Transverse colon (tissue), 4 donors: ENCODE data around the gene BRSK1. TPM values are rescaled to one million over a fixed set of nuclear protein-coding genes. Genes with fewer than 3 reads are reported as not detected.
A peak's percentile ranks its signal among the peaks of the same experiment; 100 is the strongest.

Source experiments
- DNase-seq: peaks from one replicate; pipeline ENCODE4 v3.0.0-alpha.2; 2019
- H3K27ac ChIP-seq, 4 donors: fragments of 200-600 bp; sonication (generic); 2 replicates each; pipeline ENCODE4 v1.5.1; 2016 to 2018; ENCODE audit warnings: inconsistent platforms in 4 of 4
- H3K27me3 ChIP-seq: fragments of 200-600 bp; sonication (generic); 2 replicates; pipeline ENCODE4 v1.5.1; 2017; ENCODE audit warnings: inconsistent platforms
- H3K36me3 ChIP-seq, 4 donors: fragments of 200-600 bp; sonication (generic); 2 replicates each; pipeline ENCODE4 v1.5.1; 2017 to 2019; ENCODE audit warnings: inconsistent platforms in 4 of 4
- H3K4me1 ChIP-seq, 4 donors: fragments of 200-600 bp; sonication (generic); 2 replicates each; pipeline ENCODE4 v1.5.1; 2017 to 2020; ENCODE audit warnings: inconsistent platforms in 4 of 4
- H3K4me3 ChIP-seq, 4 donors: fragments of 200-600 bp; sonication (generic); 1 replicate in 1 of 4; 2 replicates in 3 of 4; pipeline versions ENCODE4 v1.5.1 to v1.6.1; 2017 to 2019; ENCODE audit warnings: inconsistent platforms in 4 of 4
- H3K9me3 ChIP-seq, 2 donors: fragments of 200-600 bp; sonication (generic); 2 replicates each; pipeline ENCODE4 v1.5.1; 2017 to 2019; ENCODE audit warnings: inconsistent platforms in 2 of 2
- EP300 ChIP-seq: sonication (generic); formaldehyde crosslinking; IDR thresholded peaks from one replicate; pipeline ENCODE4 v1.6.1; 2017; ENCODE audit warnings: antibody characterized with exemption, low read depth
- POLR2A ChIP-seq: fragments of 450-650 bp; IDR thresholded peaks from one replicate; pipeline ENCODE4 v1.6.1; 2016; ENCODE audit warnings: antibody characterized with exemption, mild to moderate bottlenecking, moderate library complexity
- POLR2AphosphoS5 ChIP-seq, 3 donors: sonication (generic); formaldehyde crosslinking; IDR thresholded peaks; one replicate each; pipeline ENCODE4 v1.6.1; 2016; ENCODE audit warnings: antibody characterized with exemption in 3 of 3
- WGBS, 2 donors: methylation state at CpG; one replicate each; pipeline ENCODE4 v1.1.5; 2018; ENCODE audit warnings: low coverage in 1 of 2; 5-methylcytosine and 5-hydroxymethylcytosine counted together
- in situ Hi-C, 4 donors: fragments of 200-750 bp; cut with MboI; loops; one replicate each; pipeline versions ENCODE4 v1.15.0 to v1.15.1; 2017; ENCODE audit warnings: low sequenced_read_pairs in 3 of 4, low pct_ligation_motif_present in 1 of 4, low pct_unique_long_range_greater_than_20kb in 1 of 4
- intact Hi-C: fragments of 100-400 bp; cut with DNase I; formaldehyde crosslinking; loops from one replicate; pipeline ENCODE4 v1.15.1; 2023; ENCODE audit warnings: low total_unique reads
- total RNA-seq, 4 donors: library from RNA; depleted of rRNA; stranded (reverse); fragments of >200 nt; gene quantifications; one replicate each; pipeline ENCODE4 v1.1.0, GENCODE V29; 2016
- TF ChIP-seq, protein P1 (sequence below), 5 experiments: fragments of 200-600 bp in 3 of 5; fragments of 450-650 bp in 2 of 5; sonication (generic) in 3 of 5; IDR thresholded peaks; 1 replicate in 2 of 5; 2 replicates in 3 of 5; pipeline ENCODE4 v1.5.1; 2016 to 2017; ENCODE audit warnings: antibody characterized with exemption in 5 of 5, inconsistent platforms in 3 of 5, mild to moderate bottlenecking in 2 of 5, moderate library complexity in 1 of 5

BRSK1 gene
- total RNA-seq, 4 donors from 2014 or later = 1.4 to 17.6 (median 4.7) TPM

DNA sequence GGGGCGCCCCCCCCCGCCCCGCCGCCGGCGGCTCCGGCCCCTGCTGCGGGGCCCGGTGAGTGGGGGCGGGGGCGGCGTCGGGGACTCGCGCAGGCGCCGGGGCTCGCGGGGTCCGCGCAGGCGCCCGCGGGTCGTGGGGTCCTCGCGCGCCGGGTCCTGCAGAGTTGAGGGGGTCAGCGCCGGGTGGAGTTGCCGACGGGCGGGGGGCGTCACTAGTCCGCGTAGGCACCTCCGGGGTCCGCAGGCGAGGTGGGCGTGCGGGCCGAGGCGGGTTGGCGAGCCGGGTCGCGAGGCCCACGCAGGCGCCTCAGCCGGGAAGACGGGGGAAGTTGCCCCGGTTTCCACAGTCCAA lies 25.3 kb upstream of the BRSK1 start:
- Histone ChIP-seq H3K27ac (peak overlapping the region; percentile 91 to 93 (median 92)), H3K4me3 (peak overlapping the region; percentile 82 to 97 (median 92)), H3K27me3 (no peaks in the 10 kb centered on the region), H3K9me3 (no peaks in the 10 kb centered on the region), H3K4me1 (peaks cover 29 to 47% (median 40%) of the 10 kb centered on the region in 4 donors), H3K36me3 (no peaks in the 10 kb centered on the region)
- TF ChIP-seq POLR2AphosphoS5 (IDR thresholded peaks at IDR 0.05) = no peak
- TF ChIP-seq, protein P1, sequence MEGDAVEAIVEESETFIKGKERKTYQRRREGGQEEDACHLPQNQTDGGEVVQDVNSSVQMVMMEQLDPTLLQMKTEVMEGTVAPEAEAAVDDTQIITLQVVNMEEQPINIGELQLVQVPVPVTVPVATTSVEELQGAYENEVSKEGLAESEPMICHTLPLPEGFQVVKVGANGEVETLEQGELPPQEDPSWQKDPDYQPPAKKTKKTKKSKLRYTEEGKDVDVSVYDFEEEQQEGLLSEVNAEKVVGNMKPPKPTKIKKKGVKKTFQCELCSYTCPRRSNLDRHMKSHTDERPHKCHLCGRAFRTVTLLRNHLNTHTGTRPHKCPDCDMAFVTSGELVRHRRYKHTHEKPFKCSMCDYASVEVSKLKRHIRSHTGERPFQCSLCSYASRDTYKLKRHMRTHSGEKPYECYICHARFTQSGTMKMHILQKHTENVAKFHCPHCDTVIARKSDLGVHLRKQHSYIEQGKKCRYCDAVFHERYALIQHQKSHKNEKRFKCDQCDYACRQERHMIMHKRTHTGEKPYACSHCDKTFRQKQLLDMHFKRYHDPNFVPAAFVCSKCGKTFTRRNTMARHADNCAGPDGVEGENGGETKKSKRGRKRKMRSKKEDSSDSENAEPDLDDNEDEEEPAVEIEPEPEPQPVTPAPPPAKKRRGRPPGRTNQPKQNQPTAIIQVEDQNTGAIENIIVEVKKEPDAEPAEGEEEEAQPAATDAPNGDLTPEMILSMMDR (IDR thresholded peaks at IDR 0.05) = no peak
- no peak for TF ChIP-seq POLR2A
- TF ChIP-seq EP300 = no peak
- in situ Hi-C loops = no loop called here
- intact Hi-C loops = no loop called here
- WGBS, 2 donors = no CpG with 5 or more reads among the region's 53 CpGs
- no peak for DNase-seq

DNA sequence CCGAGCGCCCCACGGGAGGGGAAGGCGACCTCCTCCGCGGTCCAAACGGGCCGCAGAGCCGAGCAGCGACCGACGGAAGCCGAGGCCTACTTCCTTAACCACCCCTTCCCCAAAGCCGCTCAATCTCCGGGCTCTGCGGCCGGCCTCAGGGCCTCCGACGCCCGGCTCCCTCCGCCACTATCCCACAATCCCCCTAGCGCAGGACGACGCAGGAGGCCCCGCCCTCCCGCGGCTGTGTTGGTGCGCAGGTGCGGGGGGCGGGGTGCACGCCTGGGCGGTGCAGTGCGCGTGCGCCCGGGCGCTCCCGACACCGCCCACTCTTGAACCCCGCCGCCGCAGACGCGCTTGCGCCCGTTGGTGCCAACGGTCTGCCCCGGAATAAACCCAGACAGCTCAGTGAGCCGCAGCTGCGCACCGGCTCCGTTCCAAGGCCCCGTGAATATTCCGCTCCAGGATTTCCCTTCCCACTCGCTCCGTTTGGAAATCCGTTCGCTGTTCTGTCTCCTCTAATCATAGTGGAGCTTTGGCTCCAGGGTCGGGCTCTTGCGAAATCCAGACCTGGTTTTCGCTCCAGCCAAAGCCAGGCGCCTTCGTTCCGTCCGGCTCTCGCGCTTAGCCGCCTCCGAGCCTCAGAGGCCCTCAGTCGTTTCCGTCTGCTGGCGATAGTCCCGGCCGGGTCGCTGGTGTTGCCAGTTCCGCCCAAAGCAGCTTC lies 24.8 kb upstream of the BRSK1 start, which contains the start of gene PPP6R1:
Gene PPP6R1 (minus strand): TSS at position 190 of the 712 bp plus-strand sequence. CDS start 11,914 bp downstream, outside the sequence.
- WGBS, 2 donors = 1% methylated on average over 62 of the region's 76 CpGs; no CpG with 5 or more reads in 1 of the 2 donors
- Histone ChIP-seq H3K4me1 (peaks cover 29 to 43% (median 40%) of the 10 kb centered on the region in 4 donors), H3K4me3 (peak within 1 kb of the TSS; percentile 82 to 97 (median 92)), H3K27me3 (no peaks in the 10 kb centered on the region), H3K27ac (peak within 1 kb of the TSS; percentile 91 to 93 (median 92)), H3K9me3 (no peaks in the 10 kb centered on the region), H3K36me3 (no peaks in the 10 kb centered on the region)
- peak; percentile 97 for DNase-seq
- in situ Hi-C loops = no loop called here
- intact Hi-C loops = no loop called here
- TF ChIP-seq POLR2AphosphoS5 (IDR thresholded peaks at IDR 0.05) (peak; percentile 89 to 94 (median 94)), POLR2A (peak; percentile 92), EP300 (peak; percentile 17)
- TF ChIP-seq, protein P1 (IDR thresholded peaks at IDR 0.05) = no peak

DNA sequence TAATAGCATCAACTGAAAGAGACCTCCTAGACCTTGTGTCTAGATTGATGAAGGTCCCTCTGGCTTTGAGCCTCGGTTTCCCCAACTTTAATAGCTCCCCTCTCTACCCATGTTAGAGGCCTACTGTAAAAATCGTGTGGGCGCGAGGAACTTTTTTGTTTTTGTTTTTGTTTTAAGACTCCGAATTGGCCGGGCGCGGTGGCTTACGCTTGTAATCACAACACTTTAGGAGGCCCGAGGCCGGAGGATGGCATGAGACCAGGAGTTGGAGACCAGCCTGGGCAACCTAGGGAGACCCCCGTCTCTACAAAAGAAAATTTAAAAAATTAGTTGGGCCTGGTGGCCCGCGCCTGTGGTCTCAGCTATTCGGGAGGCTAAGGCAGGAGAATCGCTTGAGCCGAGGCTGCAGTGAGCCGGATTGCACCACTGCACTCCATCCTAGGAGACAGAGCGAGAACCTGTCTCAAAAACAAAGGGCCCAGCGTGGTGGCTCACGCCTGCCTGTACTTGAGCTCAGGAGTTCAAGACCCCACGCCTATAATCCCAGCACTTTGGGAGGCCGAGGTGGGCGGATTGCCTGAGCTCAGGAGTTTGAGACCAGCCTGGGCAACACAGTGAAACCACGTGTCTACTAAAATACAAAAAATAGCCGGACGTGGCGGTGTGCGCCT lies 24.1 kb upstream of the BRSK1 start:
- whole genome bisulfite sequencing, 2 donors = 9 to 40% methylated on average over 7 to 29 of the region's 29 CpGs
- TF ChIP-seq EP300 (no peak), POLR2AphosphoS5 (IDR thresholded peaks at IDR 0.05) (no peak), POLR2A (no peak)
- TF ChIP-seq, protein P1 (IDR thresholded peaks at IDR 0.05) = no peak
- DNase-seq = no peak

DNA sequence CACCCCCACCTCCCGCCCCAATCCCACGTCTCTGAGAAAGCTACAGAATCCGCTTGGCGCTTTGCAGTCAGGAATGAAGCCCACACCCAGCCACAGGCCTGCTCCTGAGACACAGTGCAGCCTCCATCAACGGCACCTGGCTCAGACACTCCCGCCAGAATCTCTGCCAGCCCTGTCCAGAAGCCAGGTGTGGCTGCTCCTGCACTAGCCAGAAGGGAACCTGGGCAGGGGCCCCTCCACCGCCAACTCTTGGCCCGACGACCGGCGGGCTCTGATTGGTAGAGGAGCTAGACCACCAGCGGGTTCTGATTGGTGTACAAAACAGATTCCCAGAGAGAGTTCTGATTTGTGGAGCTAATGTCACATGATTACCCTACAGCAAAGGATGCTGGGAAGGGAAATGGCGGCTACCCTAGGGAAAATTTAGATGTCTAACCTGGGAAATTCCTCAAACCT lies 22.1 kb upstream of the BRSK1 start:
- no peak overlapping the region for H3K4me3 ChIP-seq
- no peak for TF ChIP-seq POLR2AphosphoS5 (IDR thresholded peaks at IDR 0.05)
- no peak for TF ChIP-seq EP300
- no peak for TF ChIP-seq POLR2A
- TF ChIP-seq, protein P1 (IDR thresholded peaks at IDR 0.05) = no peak
- H3K27ac ChIP-seq = no peak overlapping the region
- no peaks in the 10 kb centered on the region for H3K9me3 ChIP-seq
- no peaks in the 10 kb centered on the region for H3K36me3 ChIP-seq
- in situ Hi-C loops (no loop called here), intact Hi-C loops (no loop called here)
- WGBS, 2 donors = 96 to 100% methylated on average over 4 to 12 of the region's 13 CpGs
- no peak for DNase-seq
- H3K27me3 ChIP-seq = no peaks in the 10 kb centered on the region
- peaks cover 14 to 20% (median 19%) of the 10 kb centered on the region in 4 donors for H3K4me1 ChIP-seq

More for the DNA sequence above, 24.1 kb upstream of the BRSK1 start:
- peak overlapping the region; percentile 91 to 93 (median 92) for H3K27ac ChIP-seq
- intact Hi-C loops = no loop called here
- no peaks in the 10 kb centered on the region for H3K9me3 ChIP-seq
- H3K36me3 ChIP-seq = no peaks in the 10 kb centered on the region
- in situ Hi-C loops = no loop called here
- H3K27me3 ChIP-seq = no peaks in the 10 kb centered on the region
- H3K4me3 ChIP-seq = peak overlapping the region; percentile 2 to 97 (median 88)
- peaks cover 29 to 40% (median 37%) of the 10 kb centered on the region in 4 donors for H3K4me1 ChIP-seq
